Measurements from ENCODE around the gene GPANK1. TPM values are rescaled to one million over a fixed set of nuclear protein-coding genes. Genes with fewer than 3 reads are reported as not detected.

Gene GPANK1
- total and polyA plus RNA-seq, 2 of the 13 experiments (the other 11 are each of a cell fraction or from before 2014, with no cell fraction given) = 15.4 to 22.8 TPM

DNA sequence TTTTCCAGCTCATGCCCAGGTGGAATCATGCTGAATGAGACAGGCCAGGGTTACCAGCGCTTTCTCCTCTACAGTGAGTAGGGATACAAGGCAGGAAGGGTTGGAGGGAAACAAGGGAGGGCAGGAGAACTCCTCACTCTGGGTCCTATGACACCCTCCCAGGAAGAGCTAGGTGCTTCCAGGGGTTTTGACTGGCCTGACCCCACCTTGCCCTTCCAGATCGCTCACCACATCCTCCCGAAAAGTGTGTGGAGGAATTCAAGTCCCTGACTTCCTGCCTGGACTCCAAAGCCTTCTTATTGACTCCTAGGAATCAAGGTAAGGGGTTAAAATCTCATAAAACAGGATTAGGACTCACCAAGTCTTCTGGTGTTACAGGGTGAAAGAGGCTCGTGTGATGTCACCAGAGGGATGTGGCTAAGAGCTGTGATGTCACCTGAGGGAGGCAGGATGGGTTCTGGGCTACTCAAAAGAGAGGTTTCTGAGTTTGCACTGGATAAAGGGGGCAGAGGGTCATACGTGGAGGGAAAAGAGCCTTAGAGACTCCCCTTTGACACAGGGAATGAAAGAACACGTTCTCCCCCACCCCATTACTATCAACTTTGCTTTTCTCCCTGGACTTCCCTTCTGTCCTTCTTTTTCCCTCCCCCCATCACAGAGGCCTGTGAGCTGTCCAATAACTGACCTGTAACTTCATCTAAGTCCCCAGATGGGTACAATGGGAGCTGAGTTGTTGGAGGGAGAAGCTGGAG, 7.2 kb downstream of the GPANK1 start (continued):
- TF ChIP-seq, protein P1, sequence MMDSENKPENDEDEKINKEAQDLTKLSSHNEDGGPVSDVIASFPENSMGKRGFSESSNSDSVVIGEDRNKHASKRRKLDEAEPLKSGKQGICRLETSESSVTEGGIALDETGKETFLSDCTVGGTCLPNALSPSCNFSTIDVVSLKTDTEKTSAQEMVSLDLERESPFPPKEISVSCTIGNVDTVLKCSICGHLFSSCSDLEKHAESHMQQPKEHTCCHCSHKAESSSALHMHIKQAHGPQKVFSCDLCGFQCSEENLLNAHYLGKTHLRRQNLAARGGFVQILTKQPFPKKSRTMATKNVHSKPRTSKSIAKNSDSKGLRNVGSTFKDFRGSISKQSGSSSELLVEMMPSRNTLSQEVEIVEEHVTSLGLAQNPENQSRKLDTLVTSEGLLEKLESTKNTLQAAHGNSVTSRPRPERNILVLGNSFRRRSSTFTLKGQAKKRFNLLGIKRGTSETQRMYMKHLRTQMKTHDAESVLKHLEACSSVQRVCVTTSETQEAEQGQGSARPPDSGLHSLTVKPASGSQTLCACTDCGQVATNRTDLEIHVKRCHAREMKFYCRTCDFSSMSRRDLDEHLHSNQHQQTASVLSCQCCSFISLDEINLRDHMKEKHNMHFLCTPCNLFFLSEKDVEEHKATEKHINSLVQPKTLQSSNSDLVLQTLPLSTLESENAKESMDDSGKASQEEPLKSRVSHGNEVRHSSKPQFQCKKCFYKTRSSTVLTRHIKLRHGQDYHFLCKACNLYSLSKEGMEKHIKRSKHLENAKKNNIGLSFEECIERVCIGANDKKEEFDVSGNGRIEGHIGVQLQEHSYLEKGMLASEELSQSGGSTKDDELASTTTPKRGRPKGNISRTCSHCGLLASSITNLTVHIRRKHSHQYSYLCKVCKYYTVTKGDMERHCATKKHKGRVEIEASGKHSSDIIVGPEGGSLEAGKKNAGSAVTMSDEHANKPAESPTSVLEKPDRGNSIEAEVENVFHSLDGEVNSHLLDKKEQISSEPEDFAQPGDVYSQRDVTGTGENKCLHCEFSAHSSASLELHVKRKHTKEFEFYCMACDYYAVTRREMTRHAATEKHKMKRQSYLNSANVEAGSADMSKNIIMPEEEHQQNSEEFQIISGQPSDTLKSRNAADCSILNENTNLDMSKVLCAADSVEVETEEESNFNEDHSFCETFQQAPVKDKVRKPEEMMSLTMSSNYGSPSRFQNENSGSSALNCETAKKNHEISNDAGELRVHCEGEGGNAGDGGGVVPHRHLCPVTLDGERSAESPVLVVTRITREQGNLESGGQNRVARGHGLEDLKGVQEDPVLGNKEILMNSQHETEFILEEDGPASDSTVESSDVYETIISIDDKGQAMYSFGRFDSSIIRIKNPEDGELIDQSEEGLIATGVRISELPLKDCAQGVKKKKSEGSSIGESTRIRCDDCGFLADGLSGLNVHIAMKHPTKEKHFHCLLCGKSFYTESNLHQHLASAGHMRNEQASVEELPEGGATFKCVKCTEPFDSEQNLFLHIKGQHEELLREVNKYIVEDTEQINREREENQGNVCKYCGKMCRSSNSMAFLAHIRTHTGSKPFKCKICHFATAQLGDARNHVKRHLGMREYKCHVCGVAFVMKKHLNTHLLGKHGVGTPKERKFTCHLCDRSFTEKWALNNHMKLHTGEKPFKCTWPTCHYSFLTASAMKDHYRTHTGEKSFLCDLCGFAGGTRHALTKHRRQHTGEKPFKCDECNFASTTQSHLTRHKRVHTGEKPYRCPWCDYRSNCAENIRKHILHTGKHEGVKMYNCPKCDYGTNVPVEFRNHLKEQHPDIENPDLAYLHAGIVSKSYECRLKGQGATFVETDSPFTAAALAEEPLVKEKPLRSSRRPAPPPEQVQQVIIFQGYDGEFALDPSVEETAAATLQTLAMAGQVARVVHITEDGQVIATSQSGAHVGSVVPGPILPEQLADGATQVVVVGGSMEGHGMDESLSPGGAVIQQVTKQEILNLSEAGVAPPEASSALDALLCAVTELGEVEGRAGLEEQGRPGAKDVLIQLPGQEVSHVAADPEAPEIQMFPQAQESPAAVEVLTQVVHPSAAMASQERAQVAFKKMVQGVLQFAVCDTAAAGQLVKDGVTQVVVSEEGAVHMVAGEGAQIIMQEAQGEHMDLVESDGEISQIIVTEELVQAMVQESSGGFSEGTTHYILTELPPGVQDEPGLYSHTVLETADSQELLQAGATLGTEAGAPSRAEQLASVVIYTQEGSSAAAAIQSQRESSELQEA (CRISPR knock-in tag; IDR thresholded peaks at IDR 0.05; ENCODE audit: not compliant biosample characterization) = no peak
- TF ChIP-seq SIX4 (CRISPR knock-in tag; IDR thresholded peaks at IDR 0.05) = 0 out of 2 replicates have a peak, but pooled peaks have one; percentile 9
- TF ChIP-seq, protein P2, sequence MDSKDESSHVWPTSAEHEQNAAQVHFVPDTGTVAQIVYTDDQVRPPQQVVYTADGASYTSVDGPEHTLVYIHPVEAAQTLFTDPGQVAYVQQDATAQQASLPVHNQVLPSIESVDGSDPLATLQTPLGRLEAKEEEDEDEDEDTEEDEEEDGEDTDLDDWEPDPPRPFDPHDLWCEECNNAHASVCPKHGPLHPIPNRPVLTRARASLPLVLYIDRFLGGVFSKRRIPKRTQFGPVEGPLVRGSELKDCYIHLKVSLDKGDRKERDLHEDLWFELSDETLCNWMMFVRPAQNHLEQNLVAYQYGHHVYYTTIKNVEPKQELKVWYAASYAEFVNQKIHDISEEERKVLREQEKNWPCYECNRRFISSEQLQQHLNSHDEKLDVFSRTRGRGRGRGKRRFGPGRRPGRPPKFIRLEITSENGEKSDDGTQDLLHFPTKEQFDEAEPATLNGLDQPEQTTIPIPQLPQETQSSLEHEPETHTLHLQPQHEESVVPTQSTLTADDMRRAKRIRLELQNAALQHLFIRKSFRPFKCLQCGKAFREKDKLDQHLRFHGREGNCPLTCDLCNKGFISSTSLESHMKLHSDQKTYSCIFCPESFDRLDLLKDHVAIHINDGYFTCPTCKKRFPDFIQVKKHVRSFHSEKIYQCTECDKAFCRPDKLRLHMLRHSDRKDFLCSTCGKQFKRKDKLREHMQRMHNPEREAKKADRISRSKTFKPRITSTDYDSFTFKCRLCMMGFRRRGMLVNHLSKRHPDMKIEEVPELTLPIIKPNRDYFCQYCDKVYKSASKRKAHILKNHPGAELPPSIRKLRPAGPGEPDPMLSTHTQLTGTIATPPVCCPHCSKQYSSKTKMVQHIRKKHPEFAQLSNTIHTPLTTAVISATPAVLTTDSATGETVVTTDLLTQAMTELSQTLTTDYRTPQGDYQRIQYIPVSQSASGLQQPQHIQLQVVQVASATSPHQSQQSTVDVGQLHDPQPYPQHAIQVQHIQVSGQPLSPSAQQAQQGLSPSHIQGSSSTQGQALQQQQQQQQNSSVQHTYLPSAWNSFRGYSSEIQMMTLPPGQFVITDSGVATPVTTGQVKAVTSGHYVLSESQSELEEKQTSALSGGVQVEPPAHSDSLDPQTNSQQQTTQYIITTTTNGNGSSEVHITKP (CRISPR knock-in tag; IDR thresholded peaks at IDR 0.05; ENCODE audit: low read depth) = 0 out of 2 replicates have a peak, but pooled peaks have one; percentile 26
- peak; percentile 63; the same call in 1 of the 2 replicates for TF ChIP-seq POLR2G (IDR thresholded peaks at IDR 0.05; ENCODE audit: low read depth, low read length)
- TF ChIP-seq, protein P3, sequence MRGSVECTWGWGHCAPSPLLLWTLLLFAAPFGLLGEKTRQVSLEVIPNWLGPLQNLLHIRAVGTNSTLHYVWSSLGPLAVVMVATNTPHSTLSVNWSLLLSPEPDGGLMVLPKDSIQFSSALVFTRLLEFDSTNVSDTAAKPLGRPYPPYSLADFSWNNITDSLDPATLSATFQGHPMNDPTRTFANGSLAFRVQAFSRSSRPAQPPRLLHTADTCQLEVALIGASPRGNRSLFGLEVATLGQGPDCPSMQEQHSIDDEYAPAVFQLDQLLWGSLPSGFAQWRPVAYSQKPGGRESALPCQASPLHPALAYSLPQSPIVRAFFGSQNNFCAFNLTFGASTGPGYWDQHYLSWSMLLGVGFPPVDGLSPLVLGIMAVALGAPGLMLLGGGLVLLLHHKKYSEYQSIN (CRISPR knock-in tag; IDR thresholded peaks at IDR 0.05; ENCODE audit: borderline replicate concordance) = no peak
- no peak for TF ChIP-seq ZNF451 (CRISPR knock-in tag; IDR thresholded peaks at IDR 0.05)
- no peak for TF ChIP-seq ZNF550 (CRISPR knock-in tag; IDR thresholded peaks at IDR 0.05; ENCODE audit: borderline replicate concordance)
- TF ChIP-seq SCMH1 (CRISPR knock-in tag; IDR thresholded peaks at IDR 0.05; ENCODE audit: borderline replicate concordance) = no peak
- TF ChIP-seq, protein P4, sequence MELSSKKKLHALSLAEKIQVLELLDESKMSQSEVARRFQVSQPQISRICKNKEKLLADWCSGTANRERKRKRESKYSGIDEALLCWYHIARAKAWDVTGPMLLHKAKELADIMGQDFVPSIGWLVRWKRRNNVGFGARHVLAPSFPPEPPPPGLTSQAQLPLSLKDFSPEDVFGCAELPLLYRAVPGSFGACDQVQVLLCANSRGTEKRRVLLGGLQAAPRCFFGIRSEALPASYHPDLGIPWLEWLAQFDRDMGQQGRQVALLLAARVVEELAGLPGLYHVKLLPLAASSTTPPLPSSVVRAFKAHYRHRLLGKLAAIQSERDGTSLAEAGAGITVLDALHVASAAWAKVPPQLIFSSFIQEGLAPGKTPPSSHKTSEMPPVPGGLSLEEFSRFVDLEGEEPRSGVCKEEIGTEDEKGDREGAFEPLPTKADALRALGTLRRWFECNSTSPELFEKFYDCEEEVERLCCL (CRISPR knock-in tag; IDR thresholded peaks at IDR 0.05; ENCODE audit: borderline replicate concordance) = 0 out of 2 replicates have a peak, but pooled peaks have one; percentile 50
- no peak for TF ChIP-seq ZNF709 (CRISPR knock-in tag; IDR thresholded peaks at IDR 0.05)
- no peak for TF ChIP-seq ZSCAN29 (CRISPR knock-in tag; conservative IDR thresholded peaks at IDR 0.05)
- TF ChIP-seq CENPT (CRISPR knock-in tag; IDR thresholded peaks at IDR 0.05; ENCODE audit: low read depth) = 0 out of 2 replicates have a peak, but pooled peaks have one; percentile 54
- TF ChIP-seq ZNF510 (CRISPR knock-in tag; IDR thresholded peaks at IDR 0.05; ENCODE audit: low read depth) = no peak

Measured in HepG2 (cell line).